Fibroblast of skin of right quadriceps (primary cell): ENCODE measurements around the gene PLCB1.

ENCODE experiments used
- DNase-seq: peaks from one replicate; pipeline ENCODE4 v3.0.0-alpha.2; 2013

The PLCB1 gene

DNA sequence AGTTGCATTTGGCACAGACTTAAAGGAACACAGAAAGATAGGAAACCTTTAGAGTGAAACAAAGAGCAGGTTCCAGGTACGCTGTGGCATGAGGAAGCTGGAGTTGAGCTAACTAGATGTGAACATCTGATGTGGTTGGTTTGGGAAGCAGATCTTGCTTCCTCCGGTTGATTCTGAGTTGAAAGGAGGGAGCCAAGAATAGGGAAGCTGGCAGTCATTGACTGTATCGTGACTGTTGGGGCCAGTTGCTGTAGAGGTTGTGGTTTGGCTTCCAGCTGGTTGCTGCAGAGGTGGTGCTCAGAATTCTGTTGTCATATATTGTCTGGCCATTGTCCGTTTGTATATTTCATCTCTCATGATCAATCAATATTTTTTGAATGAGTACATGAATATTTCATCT, 325.9 kb downstream of the PLCB1 start:
- no peak for DNase-seq

DNA sequence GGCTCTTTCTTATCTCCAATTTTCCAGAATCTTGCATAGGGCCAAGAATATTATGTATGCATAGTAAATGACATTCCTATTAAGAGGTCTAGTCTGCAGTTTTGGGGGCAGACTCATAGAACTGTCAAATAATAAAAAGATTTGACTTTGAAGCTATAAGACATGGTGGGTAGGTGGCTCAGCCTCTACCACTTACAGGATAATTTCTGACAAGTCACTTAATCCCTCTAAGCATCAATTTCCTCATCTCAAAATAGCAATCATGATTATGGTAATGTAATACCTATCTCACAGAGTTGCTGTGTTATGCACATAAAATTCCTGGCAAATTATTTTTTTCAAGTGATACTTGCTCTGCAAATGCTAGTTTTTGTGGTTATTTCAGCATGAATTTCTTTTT, 329.1 kb downstream of the PLCB1 start:
- DNase-seq: no peak

GRCh38 chr20:8464368-8464767, 332.3 kb downstream of the PLCB1 start:
- DNase-seq: no peak

DNA sequence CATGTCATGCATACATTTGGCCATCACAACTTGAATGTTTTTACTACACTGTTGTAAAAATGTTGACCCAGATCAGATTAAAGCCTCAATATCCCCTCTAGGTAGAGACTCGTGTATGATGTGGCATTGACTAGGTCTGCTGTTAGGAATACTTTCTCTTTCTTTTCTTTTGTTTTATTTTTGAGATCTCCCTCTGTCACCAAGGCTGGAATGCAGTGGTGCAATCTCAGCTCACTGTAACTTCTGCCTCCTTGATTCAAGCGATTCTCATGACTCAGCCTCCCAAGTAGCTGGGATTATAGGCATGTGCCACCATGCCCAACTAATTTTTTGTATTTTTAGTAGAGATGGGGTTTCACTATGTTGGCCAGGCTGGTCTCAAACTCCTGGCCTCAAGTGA, 334.7 kb downstream of the PLCB1 start:
- peak; percentile 8 for DNase-seq

DNA sequence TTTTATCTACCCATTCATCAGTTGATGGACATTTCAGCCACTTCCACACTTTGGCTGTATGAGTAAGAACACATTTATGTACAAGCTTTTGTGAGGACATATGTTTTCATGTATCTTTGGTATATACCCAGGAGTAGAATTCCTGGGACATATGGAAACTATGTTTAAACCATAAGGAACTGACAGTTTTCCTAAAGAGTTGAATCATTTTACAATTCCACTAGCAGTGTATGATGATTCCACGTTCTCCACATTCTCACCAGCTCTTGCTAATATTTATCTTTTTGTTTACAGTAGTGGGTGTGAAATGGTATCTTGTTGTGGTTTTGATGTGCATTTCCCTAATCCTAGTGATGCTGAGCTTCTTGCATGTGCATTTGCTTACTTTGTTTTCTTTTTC, 338.1 kb downstream of the PLCB1 start:
- peak; percentile 61 for DNase-seq

GRCh38 chr20:8471465-8471864, 339.4 kb downstream of the PLCB1 start:
- no peak for DNase-seq

DNA sequence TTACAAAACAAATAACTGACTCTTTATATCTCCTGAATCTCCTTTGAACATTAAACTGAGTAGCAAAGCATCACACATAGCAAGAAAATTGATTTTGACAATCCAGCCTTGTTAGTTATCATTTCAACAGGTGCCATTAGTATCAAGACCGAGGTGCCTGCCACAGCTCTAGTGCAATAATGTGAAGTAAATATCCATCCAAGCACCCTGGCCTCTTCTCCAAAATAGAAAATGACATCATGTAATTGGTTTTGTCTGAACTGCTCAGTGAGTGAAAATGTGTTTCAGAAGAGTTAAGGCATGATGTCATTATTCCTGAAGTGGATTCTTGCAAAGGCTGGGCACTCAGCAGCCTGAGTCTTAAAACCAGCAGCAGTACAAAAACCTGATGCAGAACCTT, 341.4 kb downstream of the PLCB1 start:
- peak; percentile 10 for DNase-seq

GRCh38 chr20:8474027-8474668, 342.1 kb downstream of the PLCB1 start:
- DNase-seq: no peak

DNA sequence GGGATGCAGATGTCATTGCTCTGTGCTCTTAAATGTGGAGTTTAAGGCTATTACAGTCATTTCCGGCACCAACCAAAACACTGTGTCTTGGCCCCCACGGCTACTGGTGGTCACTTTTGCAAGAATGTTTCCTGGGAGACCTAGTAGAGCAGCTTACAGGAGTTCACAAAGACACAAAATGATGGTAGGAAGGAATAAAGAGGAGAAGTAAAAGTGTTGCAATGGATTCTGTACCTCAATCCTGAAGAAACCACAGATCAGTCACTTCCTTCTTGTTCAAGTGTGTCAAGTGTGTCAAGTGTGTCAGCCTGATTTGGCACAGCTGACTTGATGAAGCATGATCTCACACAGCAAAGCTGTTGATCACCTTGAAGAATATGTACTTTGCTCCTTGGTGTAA, 344.0 kb downstream of the PLCB1 start:
- no peak for DNase-seq

- DNase-seq: no peak
Measured at GRCh38 chr20:8480597-8480996, 348.5 kb downstream of the PLCB1 start.

DNA sequence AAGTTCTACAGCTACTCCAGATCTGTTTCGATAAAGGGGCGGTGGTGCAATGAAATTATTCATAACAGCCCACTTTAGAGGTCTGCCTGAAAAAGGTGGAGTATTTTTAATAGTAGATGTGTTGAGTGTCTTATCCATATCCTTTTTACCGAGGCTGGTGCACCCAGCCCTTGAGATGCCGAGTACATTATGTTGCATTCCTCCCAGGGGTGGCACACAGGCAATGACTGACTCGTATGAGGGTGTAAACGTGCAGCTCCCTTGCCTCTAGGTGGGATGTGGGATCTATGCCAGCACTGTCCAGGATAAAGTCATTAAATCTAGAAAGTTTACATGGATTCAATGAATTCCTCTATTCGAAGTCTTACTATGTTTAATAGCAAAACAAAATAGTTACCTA, 355.6 kb downstream of the PLCB1 start:
- no peak for DNase-seq

DNA sequence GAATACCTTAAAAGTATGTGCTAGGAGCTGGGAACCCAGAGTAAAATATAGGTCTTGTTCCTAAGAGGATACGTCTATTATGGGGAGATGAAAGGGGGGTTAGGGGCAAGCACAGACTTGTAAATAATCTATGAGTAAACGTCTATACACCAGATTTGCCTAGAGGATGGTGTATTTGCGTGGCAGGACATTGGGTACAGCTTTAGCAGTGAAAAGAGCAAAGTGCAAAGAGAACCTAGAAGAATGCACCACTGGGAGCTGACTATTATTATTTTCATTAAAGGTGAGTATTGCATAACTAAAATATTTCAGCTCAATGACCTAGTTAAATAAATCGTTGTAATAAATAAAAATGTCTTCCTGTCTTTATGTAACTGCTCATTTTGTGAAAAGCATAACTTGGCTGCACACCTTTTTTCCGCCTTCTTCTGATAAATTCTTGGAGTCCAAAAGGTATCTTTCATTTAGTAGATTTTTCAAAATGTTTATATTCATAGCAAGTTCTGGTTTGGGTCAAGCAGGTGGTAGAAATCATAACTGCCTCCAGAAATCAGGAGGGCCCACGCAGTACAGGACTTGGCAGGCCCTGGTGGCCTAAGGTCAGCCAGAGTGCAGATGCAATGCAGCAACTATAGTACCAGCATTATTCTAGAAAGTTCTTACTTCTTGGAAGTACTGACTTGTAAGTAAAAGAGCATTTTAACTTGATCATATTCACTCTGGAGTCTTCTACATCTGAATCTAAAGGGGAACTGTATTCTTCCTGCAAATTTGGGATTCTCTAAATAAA, 357.2 kb downstream of the PLCB1 start:
- no peak for DNase-seq

- DNase-seq: no peak
Measured at GRCh38 chr20:8490076-8490830, 358.2 kb downstream of the PLCB1 start.

DNA sequence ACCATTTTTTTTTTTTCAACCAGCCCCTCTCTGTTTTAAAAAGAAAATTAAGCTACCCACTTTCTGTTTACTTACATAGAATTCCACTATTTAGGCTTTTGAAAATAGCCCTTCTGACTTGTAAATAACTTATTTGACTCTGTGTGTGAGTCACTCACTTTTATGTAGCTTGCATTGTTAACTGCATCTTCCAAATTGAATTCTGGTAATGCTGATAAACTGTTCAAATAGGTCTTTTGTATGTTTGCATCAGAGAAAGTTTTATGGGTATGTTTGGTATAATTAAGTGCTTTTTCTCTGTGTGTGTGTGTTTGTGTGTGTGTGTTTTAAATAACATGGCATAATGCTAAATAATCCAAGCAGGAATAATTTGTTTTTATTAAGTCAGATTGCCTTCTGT, 360.1 kb downstream of the PLCB1 start:
- DNase-seq: no peak

- no peak for DNase-seq
Measured at GRCh38 chr20:8498571-8498970, 366.5 kb downstream of the PLCB1 start.

DNA sequence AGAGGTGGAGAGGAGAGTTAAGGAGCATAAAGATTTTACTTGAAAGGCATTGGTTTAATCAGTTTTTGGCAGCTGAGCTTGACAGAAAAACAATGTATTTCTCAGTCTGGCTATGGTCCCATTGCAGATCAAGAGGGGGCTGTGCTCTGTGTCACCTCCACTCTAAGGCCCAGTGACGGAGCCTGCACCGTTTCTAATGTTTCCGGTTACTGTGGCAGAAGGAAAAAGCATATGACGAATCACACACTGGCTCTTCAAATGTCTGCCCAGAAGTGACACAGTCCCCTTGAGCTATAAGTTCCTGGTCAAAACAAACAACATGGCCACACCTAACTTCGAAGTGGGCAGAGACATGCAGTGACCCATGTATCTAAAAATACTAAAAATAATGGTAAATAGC, 372.0 kb downstream of the PLCB1 start:
- DNase-seq: no peak

DNA sequence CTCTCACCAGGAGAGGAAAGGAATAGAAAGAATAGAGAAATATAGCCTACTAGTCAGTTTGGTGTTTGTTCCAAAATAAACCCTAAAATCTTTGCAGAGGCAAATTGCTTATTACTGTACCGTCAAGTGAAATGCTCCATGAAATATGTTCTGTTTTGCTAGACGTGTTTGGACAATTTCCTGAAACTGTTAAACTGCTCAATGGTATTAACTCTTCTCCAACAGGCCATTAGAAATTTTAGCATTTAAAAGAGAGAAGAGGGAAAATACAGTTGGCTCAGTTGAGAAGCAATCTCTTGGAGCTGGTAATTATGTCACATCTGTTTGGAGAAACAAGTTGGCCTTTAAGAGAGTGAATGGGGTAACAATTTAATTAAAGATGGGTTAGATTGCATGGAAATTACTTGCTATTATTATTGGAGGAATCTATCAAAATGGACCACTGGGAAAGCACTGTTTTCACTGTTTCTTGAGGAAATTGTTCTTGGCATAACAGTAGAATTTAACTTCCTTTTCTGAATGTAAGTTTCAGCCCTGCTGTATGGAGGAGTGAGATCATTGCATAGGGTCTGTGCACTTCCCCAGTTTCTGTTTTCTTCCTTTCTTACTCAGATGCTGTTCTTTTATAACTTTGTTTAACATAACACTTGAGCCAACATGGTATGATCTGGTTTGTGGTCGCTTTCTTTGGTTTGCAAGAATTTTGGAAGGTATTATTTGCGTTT, 373.6 kb downstream of the PLCB1 start:
- no peak for DNase-seq

- DNase-seq: no peak
Measured at GRCh38 chr20:8507231-8507630, 375.2 kb downstream of the PLCB1 start.

GRCh38 chr20:8509809-8510208, 377.7 kb downstream of the PLCB1 start:
- DNase-seq: no peak

DNA sequence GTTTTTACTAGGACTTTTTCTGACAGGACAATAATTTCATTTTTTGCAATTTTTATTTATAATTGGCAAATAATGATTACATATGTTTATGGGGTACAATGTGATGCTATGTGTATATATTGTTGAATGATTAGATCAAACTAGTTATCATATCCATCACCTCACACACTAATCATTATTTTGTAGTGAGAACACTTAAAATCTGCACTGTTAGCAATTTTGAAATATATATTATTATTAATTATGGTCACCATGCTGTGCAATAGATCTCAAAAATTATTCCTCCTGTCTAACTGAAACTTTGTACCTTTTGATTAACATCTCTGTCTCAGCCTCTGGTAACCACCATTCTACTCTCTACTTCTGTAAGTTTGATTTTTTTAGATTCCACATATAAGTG, 378.7 kb downstream of the PLCB1 start:
- DNase-seq: no peak

- DNase-seq: no peak
Measured at GRCh38 chr20:8512003-8512402, 379.9 kb downstream of the PLCB1 start.

- DNase-seq: no peak
Measured at GRCh38 chr20:8515810-8516435, 383.9 kb downstream of the PLCB1 start.

GRCh38 chr20:8518878-8519277, 386.8 kb downstream of the PLCB1 start:
- DNase-seq: no peak
